IPS-NIHi7 (cell line): ENCODE results near the gene AKAP6.
"Not testable (repeated sequence)": the region's sequence is repeated elsewhere in the genome, so short reads cannot be mapped to it uniquely, and the experiment has no call there.

Source experiments
- DNase-seq: peaks from one replicate; pipeline ENCODE4 v3.0.0; 2012; ENCODE audit warnings: mixed read lengths; ENCODE audit errors: extremely low spot score

AKAP6 gene

DNA sequence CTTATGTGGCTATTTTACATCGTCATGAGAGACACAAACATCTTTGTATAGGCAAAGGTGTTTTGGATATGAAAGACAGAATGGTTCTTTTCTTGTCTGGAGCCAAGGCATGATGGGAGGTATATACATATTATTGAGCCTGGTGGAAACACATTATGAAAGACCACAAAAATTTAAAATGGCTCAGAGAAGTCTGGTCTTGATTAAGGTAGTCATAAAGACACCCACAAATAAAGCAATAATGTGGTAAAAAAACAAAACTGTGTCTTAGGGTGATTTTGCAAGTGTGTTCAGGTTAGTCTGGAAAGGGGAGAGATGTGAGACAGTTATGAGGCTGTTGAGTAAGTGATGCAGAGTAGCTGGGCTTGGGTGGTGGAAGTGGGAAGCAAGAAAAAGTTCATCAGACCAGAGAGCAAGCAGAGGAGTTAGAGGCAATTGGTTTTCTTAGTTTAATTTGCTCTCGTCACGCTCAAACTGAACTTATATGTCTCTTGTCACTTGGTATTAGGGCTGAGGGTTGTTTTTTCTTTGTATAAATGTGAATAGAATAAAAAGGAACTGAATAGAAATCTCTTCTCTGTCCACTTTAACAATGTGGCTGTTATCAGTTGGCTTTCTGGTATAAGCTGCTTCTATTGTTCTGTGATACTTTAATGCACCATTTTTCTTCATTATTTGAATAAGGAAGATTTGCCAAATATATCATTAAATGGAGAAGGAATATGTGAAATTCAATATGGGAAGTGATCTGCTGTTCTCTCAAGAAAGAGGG is 115.0 kb downstream of the AKAP6 start:
- DNase-seq, result no peak

- no peak for DNase-seq
These were observed 118.3 kb downstream of the AKAP6 start for GRCh38 chr14:32447371-32447770.

GRCh38 chr14:32449648-32450047 is 120.5 kb downstream of the AKAP6 start:
- DNase-seq, result no peak

DNA sequence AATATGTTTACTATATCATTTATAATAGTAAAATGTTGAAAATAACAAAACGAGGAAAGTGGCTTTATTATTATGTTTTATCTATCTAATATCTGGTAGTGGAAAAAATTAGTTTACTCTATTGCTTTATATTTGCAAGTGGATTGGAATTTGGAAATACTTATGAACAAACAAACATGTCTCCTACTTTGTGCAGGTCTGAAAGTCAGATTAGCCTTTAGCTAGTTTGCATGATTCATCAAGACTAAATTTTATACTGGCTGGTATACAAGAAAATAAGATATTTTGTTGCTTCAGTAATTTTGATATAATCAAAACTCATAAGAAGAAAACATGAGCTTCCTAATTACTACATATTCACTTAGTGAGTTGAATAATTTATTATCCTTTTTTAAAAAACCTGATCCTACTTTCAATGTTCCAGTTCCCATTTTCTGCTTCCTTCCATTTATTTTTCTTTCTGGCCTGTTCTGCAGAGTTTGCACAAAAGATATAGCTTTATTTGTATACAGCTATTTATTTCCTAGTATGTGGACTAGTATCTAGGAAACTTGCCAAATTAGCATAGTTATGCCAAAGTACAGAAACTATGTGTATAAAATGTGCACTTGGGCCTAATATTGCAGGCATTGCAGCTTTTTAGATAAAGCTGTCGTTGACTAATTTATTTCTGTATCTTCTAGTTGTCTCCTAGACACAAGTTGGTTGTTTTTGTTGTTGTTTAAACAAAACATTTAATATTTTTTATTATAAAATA is 122.0 kb downstream of the AKAP6 start:
- no peak for DNase-seq

GRCh38 chr14:32453857-32454810 is 125.0 kb downstream of the AKAP6 start:
- no peak for DNase-seq

- no peak for DNase-seq
These were observed 128.3 kb downstream of the AKAP6 start for GRCh38 chr14:32457213-32457920.

GRCh38 chr14:32458720-32459119 is 129.6 kb downstream of the AKAP6 start:
- no peak for DNase-seq

GRCh38 chr14:32460267-32460666 is 131.2 kb downstream of the AKAP6 start:
- DNase-seq, result no peak

- not testable (repeated sequence) for DNase-seq
These were observed 133.5 kb downstream of the AKAP6 start for GRCh38 chr14:32462553-32462952.

GRCh38 chr14:32468955-32469354 is 139.9 kb downstream of the AKAP6 start:
- DNase-seq, result no peak

DNA sequence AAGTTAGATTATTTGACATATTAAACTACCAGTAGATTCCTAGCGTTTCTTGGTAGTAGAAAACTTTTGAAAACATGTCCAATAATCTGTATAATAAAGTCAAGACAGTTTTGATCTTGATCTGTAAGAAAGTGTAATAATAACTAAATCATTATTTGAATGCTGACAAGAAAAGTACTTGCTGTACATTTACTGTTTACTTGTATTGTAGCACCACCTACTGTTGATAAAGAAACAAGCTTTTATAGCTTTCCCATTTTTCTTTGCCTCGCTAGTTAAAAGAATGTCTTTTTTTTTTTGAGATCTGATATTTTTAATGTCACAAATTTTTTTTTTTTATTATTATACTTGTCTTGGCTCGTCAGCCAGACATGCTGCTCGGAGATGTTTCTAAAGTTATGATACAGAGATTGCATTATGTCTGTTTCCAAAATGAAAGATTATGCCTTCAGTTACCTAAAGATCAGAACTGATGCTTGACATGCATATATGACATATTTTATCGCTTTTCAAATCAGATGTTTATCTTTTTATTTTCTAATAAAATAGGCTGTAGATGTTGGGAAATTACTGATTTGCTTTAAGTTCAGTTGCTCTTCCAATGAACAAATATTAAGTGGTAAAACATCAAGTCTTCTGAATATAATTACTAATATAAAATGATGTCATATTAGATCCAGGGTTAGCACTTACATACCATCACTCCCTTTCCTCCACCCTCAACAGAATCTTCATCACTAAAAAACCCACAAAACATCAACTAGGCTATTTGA is 140.5 kb downstream of the AKAP6 start:
- peak; percentile 18 for DNase-seq

DNA sequence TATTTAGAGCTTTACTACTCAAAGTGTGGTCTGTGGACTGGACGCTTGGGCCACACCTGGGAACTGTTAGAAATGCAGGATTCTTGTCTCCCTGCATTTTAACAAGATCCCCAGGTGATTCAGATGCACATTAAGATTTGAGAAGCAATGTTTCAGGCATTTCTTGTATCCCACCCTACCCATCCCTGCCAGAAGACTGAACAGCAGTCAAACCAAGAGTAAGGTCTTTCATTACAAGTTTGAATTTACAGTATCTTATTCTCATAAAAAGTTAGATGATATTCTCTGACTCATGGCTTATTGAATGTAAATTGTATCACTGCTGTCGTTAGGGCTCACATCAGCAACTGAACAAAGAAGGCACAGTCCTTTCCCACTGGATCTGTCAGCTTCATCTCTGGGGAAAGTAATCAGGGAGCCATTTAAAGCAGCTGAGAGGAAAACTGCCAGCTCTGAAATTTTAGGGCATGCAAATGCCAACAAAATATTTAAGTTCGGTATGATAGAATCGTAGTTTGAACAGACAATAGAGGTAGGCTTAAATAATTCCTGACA is 141.1 kb downstream of the AKAP6 start:
- DNase-seq, result no peak

GRCh38 chr14:32471181-32471580 is 142.1 kb downstream of the AKAP6 start:
- no peak for DNase-seq

- no peak for DNase-seq
These were observed 143.0 kb downstream of the AKAP6 start for GRCh38 chr14:32472076-32472475.

DNA sequence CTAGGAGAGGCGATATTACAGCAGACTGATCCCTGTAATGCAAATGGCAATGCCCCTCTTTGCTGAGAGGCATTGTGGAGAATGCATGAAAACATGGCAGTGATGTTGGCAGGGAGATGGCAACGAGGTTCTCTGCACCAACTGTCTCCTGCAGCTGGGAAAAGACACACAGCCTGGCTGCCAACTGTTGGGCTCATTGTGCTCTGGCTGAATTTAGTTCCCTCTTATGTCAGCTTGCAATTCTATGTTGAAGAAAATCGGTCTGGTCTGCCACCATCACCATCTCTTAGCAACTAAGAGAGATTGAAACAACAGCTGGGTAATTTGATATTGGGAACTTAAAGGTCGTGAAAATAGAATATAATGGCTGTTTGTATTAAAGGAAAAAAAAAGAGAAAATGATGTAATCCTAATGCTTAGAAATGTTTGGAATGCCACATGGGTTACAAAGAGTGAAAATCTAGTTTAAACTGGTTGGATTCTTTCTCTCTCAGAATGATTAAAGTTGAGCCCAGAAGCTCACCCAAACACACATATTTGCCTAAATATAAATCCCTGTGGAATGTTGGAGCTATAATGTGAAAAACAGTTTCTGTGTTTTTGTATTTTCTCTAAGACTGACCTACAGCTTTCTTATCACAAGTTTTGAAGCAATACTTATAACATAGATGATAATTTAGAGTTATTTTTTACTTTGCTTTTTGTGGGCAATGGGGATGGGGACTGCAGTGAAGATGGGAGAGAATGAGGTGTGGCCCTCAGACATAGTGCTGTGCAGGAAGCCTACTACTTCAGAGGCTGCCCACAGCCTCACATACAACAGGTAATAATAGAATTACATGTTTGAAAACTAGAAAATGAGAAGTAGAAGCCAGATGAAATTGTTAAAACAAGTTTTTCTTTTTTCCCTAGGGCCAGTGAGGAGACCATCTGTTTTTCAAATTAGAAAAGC is 143.7 kb downstream of the AKAP6 start:
- DNase-seq, result no peak

GRCh38 chr14:32473464-32473855 is 144.4 kb downstream of the AKAP6 start:
- peak; percentile 18 for DNase-seq

DNA sequence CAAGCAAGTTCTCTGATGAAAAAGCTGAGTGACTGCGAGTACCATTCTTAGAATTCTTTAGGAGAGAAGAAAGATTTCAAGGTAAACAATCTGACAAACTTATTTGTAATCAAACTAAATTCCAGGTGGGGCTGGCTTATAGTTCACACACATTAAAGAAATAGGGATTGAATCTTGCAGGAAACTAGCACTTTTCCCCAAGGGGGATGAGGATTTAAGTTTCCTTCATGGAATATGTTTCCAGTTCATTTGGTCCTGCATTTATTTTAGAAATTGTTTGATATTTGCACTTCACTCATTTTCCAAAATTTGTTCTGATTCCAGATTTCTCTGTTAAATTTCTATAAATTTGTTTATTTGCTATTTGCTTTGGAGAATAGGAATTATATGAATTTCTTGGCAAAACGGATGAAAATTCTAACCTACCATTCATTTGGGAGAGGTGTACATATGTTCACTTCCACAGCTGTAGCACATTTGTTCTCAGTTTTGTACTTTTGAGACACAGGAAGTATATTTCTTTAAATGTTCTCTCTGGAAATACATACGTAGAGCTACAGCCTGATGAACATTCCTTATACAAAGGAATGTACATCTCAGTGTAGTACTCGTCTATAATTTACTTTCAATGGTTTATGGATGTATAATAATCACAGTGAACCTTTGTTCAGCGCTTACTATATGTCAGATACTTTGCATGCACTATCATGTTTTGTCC is 145.5 kb downstream of the AKAP6 start:
- DNase-seq, result no peak

DNA sequence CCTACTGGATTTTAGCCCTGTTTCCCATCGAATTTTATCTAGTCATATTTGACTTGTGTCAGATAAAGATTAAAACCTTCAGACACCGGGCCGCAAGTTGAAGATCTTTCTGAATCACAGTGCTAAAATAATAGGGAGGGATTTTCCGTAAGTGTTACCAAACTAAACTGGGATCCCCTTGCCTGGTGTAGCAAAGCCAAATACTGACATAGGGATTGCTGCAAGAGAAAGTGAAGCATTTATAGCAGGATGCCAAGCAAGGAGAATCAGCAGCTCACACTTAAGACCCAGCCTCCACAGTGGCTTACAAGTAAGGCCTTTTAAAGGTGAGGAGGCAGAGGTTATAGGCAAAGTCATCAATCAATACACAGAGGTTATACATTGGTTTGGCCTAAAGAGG is 147.4 kb downstream of the AKAP6 start:
- DNase-seq, result no peak

- DNase-seq, result no peak
These were observed 148.3 kb downstream of the AKAP6 start for GRCh38 chr14:32477396-32477795.
